BE2C (cell line): ENCODE data around the gene PROZ.
A peak's percentile ranks its signal among the peaks of the same experiment; 100 is the strongest.

ENCODE experiments used
- DNase-seq: peaks from one replicate; pipeline ENCODE4 v3.0.0-alpha.2; 2020
- H3K27me3 ChIP-seq: fragments of 250-450 bp; sonication (Bioruptor Pico); 2 replicates; pipeline ENCODE4 v1.5.1; 2020; ENCODE audit warnings: mild to moderate bottlenecking
- H3K36me3 ChIP-seq: fragments of 250-450 bp; sonication (Bioruptor Pico); 2 replicates; pipeline ENCODE4 v1.5.1; 2020; ENCODE audit warnings: mild to moderate bottlenecking
- H3K4me1 ChIP-seq: fragments of 250-450 bp; sonication (Bioruptor Pico); 2 replicates; pipeline ENCODE4 v1.5.1; 2020
- H3K4me3 ChIP-seq: 2 replicates; pipeline ENCODE4 v1.5.1; 2011; ENCODE audit warnings: low read depth, low read length
- H3K9me3 ChIP-seq: fragments of 250-450 bp; sonication (Bioruptor Pico); 2 replicates; pipeline ENCODE4 v1.5.1; 2020
- TF ChIP-seq, protein P1 (sequence below): IDR thresholded peaks from 2 replicates; pipeline ENCODE4 v1.5.1; 2012; ENCODE audit warnings: mild to moderate bottlenecking, low read depth, low read length

Gene PROZ

DNA sequence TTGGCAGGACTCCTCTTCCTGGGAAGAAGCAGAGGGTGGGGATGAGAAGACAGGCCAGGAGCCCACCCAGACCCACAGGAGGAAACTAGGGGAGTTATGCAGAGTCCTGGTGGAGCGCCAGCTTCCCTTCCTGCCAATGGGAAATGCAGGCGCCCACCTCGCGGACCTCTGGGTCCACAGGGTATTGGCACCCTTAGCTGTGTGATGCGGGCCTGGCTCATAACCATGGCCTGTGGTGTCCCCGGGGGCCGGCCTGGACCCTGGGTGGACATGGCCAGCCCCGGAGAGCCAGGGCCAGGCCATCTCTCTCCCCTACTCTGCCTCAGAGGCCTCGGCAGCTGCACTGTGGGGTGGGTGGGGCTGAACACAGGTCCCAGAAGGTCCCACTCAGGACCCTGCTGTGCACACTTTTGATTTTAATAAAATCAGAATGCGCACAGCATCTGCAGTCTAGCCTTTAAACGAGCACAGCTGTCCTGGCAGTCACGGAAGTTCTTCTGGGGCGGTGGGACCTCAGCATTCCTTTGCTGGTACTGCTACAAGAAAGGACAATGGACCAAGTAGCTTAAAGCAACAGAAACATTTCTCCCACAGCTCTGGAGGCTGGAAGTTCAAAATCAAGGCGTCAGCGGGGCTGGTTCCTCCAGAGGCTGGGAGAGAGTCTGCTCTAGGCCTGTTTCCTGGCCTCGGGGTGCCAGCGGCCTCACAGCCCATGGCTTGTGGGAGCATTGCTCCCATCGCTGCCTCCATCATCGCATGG, 34.1 kb upstream of the PROZ start:
- Histone ChIP-seq H3K9me3 (no peaks in the 10 kb centered on the region), H3K4me1 (peaks cover 4% of the 10 kb centered on the region; the same call in 1 of the 2 replicates), H3K27me3 (no peaks in the 10 kb centered on the region), H3K4me3 (no peak overlapping the region), H3K36me3 (no peaks in the 10 kb centered on the region)
- TF ChIP-seq, protein P1, sequence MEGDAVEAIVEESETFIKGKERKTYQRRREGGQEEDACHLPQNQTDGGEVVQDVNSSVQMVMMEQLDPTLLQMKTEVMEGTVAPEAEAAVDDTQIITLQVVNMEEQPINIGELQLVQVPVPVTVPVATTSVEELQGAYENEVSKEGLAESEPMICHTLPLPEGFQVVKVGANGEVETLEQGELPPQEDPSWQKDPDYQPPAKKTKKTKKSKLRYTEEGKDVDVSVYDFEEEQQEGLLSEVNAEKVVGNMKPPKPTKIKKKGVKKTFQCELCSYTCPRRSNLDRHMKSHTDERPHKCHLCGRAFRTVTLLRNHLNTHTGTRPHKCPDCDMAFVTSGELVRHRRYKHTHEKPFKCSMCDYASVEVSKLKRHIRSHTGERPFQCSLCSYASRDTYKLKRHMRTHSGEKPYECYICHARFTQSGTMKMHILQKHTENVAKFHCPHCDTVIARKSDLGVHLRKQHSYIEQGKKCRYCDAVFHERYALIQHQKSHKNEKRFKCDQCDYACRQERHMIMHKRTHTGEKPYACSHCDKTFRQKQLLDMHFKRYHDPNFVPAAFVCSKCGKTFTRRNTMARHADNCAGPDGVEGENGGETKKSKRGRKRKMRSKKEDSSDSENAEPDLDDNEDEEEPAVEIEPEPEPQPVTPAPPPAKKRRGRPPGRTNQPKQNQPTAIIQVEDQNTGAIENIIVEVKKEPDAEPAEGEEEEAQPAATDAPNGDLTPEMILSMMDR, result no peak
- no peak for DNase-seq

DNA sequence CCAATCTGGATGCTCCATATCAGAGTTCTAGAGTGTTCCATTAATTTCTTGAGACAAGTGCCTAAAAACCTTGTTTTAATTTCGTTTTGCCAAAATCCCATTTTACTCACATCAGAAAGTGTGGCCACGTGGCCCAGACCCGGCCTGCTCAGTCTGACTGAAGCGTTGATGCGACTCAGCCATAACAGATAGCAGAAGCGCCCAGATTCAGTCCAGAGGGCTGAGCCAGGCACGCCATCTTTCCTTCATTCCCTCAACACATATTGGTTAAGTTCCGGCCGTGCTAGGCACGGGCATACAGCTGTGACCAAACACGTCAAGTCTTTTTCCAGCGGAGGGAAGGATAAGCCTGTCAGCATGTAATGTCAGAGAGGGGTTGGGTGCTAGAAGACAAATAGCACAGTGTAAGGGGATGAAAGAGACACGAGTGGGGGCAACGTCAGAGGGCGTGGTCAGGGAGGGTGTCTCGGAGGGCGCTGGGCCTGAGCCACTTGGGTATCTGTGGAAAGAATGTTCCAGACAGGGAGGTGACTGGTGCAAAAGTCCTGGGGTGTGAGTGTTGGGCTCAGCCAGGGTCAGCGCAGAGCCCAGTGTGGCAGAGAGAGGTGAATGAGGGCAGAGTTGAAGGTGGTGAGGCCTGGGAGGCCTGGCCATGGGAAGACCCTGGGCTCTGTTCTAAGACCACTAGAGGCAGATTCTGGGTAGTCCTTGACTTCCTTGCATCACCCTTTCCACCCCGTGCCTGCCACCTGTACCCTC, 32.8 kb upstream of the PROZ start:
- TF ChIP-seq, protein P1, result no peak
- peaks cover 4% of the 10 kb centered on the region; the same call in 1 of the 2 replicates for H3K4me1 ChIP-seq
- H3K9me3 ChIP-seq, result no peaks in the 10 kb centered on the region
- no peaks in the 10 kb centered on the region for H3K27me3 ChIP-seq
- no peaks in the 10 kb centered on the region for H3K36me3 ChIP-seq
- DNase-seq, result peak; percentile 4
- no peak overlapping the region for H3K4me3 ChIP-seq

DNA sequence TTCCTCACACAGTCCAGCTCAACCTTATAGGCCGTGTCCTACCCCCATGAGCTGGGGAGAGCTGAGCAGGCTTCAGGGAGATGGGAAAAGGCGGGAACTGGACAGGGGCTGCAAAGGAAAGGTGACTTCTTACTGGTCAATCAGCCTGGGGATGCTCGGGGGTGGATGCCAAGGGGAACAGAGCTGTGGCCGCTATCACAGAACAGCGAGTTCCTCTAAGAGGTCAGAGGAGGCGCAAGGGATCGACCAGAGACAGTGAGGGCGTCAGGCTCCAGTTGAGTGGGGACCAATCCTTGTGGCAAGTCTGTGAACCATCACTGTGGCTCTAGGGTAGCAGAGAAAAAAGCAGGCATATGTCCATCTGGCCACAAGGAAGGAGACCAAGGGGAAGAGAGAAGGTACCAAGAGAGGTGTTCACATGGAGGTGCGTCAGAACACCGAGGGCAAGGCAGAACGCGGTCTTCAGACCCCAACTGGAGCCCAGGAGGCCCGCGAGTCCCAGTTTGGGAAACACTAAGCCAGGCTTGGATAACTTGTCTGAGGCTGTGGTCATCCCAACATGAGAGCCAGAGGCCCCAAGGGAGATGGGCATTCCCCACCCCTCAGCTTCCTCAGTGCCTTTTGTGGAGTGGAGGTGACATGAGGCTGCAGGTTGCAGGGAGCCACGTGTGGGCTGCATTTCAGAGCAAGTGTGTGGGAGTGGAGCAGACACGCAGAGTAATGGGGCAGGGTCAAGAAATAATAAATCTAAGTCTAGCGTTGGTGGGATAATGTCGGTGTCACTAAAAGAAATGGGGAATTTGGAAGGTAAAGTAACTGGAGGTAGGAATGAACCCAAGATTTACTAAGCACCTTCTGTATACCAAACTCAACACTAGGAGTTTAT, 31.9 kb upstream of the PROZ start:
- no peaks in the 10 kb centered on the region for H3K36me3 ChIP-seq
- peak; percentile 3 for DNase-seq

DNA sequence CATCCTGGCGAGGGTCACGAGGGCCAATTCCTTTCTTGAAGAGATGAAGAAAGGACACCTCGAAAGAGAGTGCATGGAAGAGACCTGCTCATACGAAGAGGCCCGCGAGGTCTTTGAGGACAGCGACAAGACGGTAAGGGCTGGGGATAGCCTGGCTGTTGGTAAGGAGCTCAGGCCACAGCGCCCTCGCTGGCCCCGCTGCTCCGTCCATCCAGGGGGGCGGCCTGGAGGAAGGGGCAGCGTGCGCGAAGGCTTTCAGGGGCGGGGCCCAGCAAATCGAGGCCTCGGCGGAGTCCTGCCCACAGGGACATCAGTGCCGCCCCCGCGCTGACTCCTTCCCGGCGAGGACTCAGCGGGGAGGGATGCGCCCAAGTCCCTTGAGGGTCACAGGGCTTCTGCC, 29.0 kb upstream of the PROZ start:
- DNase-seq, result no peak
- TF ChIP-seq, protein P1, result no peak
- no peaks in the 10 kb centered on the region for H3K9me3 ChIP-seq
- H3K4me3 ChIP-seq, result no peak overlapping the region
- H3K36me3 ChIP-seq, result no peaks in the 10 kb centered on the region
- no peaks in the 10 kb centered on the region for H3K4me1 ChIP-seq
- H3K27me3 ChIP-seq, result 0 out of 2 replicates have a peak, but pooled peaks cover 7% of the 10 kb centered on the region

More for the DNA sequence above, 31.9 kb upstream of the PROZ start:
- Histone ChIP-seq H3K27me3 (no peaks in the 10 kb centered on the region), H3K4me3 (no peak overlapping the region), H3K9me3 (no peaks in the 10 kb centered on the region), H3K4me1 (peaks cover 4% of the 10 kb centered on the region; the same call in 1 of the 2 replicates)
- TF ChIP-seq, protein P1, result no peak

DNA sequence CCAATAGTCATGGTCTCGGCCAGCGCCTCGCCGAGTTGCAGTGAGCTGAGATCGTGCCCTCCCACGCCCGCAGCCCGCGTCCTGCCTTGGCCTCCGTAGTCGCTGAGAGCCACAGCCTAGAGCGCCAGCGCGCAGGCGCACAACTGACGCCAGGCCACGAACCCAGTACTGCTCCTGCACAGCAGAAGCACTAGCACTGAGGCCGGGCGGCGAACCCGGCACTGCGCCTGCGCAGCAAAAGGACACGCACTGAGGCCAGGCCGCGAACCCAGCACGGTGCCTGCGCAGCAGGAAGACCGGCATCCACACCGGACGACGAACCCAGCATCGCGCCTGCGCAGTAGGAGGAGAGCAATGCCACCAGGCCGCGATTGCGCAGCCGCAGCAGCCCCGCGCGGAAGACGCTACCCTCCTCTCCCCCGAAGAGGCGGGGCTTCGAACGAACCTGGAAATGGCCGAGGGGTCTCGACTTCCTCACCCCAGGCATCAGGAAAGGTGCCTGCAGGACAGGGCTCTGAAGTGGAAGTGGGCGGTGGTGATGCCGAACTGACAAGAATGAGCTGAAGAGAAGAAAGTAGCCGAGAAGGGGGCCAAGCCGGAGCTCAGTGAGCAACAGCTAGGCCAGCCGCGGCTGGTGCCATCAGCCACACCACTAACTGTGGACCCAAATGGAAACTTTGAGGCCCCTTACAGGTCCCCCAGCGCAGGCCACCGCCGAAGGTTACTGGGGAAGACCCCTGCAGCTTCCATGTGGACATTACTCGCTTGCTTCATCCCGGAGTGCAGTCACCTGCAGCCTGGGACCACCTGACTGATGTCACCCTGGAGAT, 28.3 kb upstream of the PROZ start:
- Histone ChIP-seq H3K4me1 (no peaks in the 10 kb centered on the region), H3K9me3 (no peaks in the 10 kb centered on the region), H3K4me3 (no peak overlapping the region), H3K27me3 (0 out of 2 replicates have a peak, but pooled peaks cover 7% of the 10 kb centered on the region), H3K36me3 (no peaks in the 10 kb centered on the region)
- TF ChIP-seq, protein P1, result no peak
- no peak for DNase-seq
